Gastrocnemius medialis (tissue), 4 donors: ENCODE data around the gene PATE2.

Experiments used
- POLR2A ChIP-seq, 2 donors: fragments of 450-650 bp; IDR thresholded peaks; one replicate each; pipeline ENCODE4 v1.6.1; 2017; ENCODE audit warnings: antibody characterized with exemption in 2 of 2, mild to moderate bottlenecking in 2 of 2, moderate library complexity in 2 of 2
- TF ChIP-seq, protein P1 (sequence below), 5 experiments: fragments of 450-650 bp in 3 of 5; fragments of 200-600 bp in 2 of 5; sonication (generic) in 2 of 5; IDR thresholded peaks in 4 of 5; conservative IDR thresholded peaks in 1 of 5; 1 replicate in 4 of 5; 2 replicates in 1 of 5; pipeline ENCODE4 v1.5.1; 2016 to 2019; ENCODE audit warnings: antibody characterized with exemption in 5 of 5, mild to moderate bottlenecking in 3 of 5, moderate library complexity in 3 of 5

DNA sequence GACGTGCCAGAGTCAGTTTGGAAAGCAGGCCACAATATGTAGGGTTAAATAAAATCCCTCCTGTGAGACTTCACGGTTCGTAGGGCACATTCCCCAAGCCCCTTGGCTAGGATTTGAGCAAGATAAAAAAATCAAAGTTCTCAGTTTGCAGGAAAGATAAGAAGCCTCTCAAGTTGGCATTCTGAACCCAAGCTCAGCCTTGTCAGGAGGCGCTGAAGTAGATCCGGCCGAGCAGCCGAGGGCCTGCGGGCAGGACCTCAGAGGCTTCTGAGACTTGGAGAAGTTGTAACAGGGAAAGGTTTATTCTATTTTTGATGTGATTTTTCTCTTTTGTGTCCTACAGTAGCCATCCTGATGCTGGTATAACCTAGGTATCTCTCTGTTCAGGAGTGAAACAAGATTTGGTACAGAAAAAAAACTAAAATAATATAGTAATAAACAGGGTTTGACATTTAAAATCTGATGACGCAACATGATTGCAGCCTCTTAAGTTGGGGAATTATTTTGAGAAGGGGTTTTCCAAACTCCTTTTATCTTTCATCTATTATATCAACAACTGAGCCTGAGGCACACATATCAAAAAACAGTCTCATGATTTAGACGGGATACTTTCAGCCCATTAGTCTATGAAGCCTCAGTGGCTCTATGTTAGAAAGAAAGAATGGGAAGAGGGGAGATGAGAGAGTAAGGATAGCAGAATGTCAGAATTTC, 10.1 kb downstream of the PATE2 start:
- TF ChIP-seq, protein P1, sequence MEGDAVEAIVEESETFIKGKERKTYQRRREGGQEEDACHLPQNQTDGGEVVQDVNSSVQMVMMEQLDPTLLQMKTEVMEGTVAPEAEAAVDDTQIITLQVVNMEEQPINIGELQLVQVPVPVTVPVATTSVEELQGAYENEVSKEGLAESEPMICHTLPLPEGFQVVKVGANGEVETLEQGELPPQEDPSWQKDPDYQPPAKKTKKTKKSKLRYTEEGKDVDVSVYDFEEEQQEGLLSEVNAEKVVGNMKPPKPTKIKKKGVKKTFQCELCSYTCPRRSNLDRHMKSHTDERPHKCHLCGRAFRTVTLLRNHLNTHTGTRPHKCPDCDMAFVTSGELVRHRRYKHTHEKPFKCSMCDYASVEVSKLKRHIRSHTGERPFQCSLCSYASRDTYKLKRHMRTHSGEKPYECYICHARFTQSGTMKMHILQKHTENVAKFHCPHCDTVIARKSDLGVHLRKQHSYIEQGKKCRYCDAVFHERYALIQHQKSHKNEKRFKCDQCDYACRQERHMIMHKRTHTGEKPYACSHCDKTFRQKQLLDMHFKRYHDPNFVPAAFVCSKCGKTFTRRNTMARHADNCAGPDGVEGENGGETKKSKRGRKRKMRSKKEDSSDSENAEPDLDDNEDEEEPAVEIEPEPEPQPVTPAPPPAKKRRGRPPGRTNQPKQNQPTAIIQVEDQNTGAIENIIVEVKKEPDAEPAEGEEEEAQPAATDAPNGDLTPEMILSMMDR (IDR thresholded peaks at IDR 0.05 in 4 of 5, conservative IDR thresholded peaks at IDR 0.05 in 1 of 5) = no peak
- TF ChIP-seq POLR2A (IDR thresholded peaks at IDR 0.05) = no peak
